GM23248 (cell line): Measurements from ENCODE around the gene PSG7.
"Not testable (repeated sequence)": the region's sequence is repeated elsewhere in the genome, so short reads cannot be mapped to it uniquely, and the experiment has no call there.

ENCODE experiments used
- EZH2 ChIP-seq: fragments of 200-600 bp; sonication (generic); IDR thresholded peaks from 2 replicates; pipeline ENCODE4 v1.6.1; 2018; ENCODE audit warnings: antibody characterized with exemption, mild to moderate bottlenecking; ENCODE audit not compliant: insufficient read depth, poor library complexity, severe bottlenecking
- EZH2phosphoT487 ChIP-seq: fragments of 200-600 bp; sonication (generic); IDR thresholded peaks from 2 replicates; pipeline ENCODE4 v1.6.1; 2018; ENCODE audit warnings: antibody characterized with exemption, moderate library complexity, mild to moderate bottlenecking, low read depth; ENCODE audit not compliant: insufficient read depth

- TF ChIP-seq EZH2, EZH2phosphoT487: not testable (repeated sequence)
Measured at GRCh38 chr19:42952126-42952525, 15.1 kb upstream of the PSG7 start.
